ENCODE data around the gene ZNF337. TPM values are rescaled to one million over a fixed set of nuclear protein-coding genes. Genes with fewer than 3 reads are reported as not detected.
"Not testable (repeated sequence)": the region's sequence is repeated elsewhere in the genome, so short reads cannot be mapped to it uniquely, and the experiment has no call there.

ZNF337 gene
- total RNA-seq, 2 donors from 2014 or later, result 10.2 to 13.7 TPM

DNA sequence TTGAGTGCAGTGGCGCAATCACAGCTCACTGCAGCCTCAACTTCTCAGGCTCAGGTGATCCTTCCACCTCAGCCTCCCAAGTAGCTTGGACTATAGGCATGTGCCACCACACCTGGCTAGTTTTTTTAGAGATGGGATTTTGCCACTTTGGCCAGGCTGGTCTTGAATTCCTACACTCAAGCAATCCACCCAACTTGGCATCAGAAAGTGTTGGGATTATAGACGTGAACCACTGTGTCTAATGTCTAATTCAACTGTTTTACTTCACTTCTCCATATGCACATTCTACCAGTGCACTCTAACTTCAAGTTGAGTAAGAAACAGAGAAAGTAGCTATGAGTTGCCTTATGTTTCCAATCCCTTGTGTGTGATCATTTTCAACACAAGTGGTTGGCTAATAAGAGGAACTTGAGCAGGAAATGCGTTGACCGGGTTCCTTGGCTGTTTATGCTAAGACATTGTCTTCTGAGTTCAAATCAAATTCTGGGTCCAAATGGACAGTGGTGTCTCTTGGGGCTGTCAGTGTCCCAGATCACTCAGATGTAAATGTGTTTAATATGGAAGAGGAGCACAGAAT is 23.9 kb downstream of the ZNF337 start:
- TF ChIP-seq, protein P1, sequence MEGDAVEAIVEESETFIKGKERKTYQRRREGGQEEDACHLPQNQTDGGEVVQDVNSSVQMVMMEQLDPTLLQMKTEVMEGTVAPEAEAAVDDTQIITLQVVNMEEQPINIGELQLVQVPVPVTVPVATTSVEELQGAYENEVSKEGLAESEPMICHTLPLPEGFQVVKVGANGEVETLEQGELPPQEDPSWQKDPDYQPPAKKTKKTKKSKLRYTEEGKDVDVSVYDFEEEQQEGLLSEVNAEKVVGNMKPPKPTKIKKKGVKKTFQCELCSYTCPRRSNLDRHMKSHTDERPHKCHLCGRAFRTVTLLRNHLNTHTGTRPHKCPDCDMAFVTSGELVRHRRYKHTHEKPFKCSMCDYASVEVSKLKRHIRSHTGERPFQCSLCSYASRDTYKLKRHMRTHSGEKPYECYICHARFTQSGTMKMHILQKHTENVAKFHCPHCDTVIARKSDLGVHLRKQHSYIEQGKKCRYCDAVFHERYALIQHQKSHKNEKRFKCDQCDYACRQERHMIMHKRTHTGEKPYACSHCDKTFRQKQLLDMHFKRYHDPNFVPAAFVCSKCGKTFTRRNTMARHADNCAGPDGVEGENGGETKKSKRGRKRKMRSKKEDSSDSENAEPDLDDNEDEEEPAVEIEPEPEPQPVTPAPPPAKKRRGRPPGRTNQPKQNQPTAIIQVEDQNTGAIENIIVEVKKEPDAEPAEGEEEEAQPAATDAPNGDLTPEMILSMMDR (IDR thresholded peaks at IDR 0.05), result no peak
- TF ChIP-seq POLR2A (IDR thresholded peaks at IDR 0.05), result no peak
- intact Hi-C loops (cut with DNase I), result no loop called here
- DNase-seq, result no peak
- ATAC-seq, result no peak
- Histone ChIP-seq H3K27me3 (no peaks in the 10 kb centered on the region), H3K4me1 (no peaks in the 10 kb centered on the region), H3K27ac (no peak overlapping the region), H3K4me3 (no peak overlapping the region), H3K9me3 (no peaks in the 10 kb centered on the region), H3K36me3 (replicated peaks in 1 of 2; ENCODE audit: insufficient read depth in 1 of 2, low read depth in 2 of 2) (peaks cover 6 to 19% of the 10 kb centered on the region in 2 donors)
- WGBS, 2 donors, result 85 to 97% methylated on average over 4 of the region's 4 CpGs

DNA sequence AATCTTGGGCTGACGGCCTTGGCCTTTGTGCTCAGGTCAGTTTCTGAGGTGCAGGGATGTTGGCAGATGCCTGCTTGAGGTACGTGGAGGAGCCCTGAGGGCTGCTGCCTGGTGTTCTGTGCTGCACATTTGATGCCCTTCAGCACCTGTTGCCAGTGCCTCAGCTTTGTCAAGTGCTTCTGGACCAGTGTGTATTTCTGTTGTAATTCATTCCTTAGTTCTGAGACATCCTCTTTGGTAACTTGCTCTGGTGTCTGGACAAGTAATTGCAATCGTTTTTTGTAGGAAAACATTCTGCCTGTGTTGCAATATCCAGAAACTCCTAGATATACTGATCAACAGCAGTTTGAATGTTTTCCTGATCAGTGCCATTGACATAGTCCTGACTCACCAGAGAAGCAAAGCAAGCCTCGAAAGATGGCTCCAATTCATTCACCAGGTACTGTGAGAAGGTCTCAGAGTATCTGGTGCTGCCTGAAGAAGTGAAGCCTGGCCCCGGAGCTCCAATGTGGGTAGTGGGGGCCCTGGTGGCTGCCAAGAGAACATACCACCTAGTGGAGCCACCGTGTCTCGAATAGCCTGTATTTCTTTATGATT is 26.7 kb downstream of the ZNF337 start:
- no peak for ATAC-seq
- peaks cover 0 to 2% of the 10 kb centered on the region in 2 donors for H3K36me3 ChIP-seq (replicated peaks in 1 of 2; ENCODE audit: insufficient read depth in 1 of 2, low read depth in 2 of 2)
- H3K4me1 ChIP-seq, result no peaks in the 10 kb centered on the region
- WGBS, 2 donors, result 74 to 79% methylated on average over 7 of the region's 7 CpGs
- H3K27ac ChIP-seq, result no peak overlapping the region
- TF ChIP-seq POLR2A (IDR thresholded peaks at IDR 0.05), result no peak
- TF ChIP-seq, protein P1 (IDR thresholded peaks at IDR 0.05), result no peak
- no peaks in the 10 kb centered on the region for H3K27me3 ChIP-seq
- DNase-seq, result no peak
- intact Hi-C loops (cut with DNase I), result no loop called here
- H3K9me3 ChIP-seq, result no peaks in the 10 kb centered on the region
- H3K4me3 ChIP-seq, result no peak overlapping the region

DNA sequence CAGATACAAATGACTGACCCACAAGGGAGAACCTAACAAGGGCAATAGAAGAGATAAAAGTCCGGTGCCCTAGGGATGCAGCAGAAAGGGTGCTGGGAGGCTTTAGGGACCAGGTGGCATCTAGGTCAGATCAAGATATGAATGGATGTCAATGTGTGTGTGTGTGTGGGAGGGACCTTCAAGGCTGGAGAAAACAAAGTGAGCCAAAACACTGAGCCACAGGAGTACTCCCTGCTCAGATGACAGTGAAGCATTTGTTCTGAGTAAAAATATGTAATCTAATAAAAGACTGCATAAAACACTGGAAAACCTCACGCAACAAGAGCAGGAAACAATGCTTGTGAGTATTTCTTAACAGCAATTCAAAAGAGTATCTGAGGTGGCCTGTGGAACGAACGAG is 28.2 kb downstream of the ZNF337 start:
- Histone ChIP-seq H3K4me3 (no peak overlapping the region), H3K27me3 (no peaks in the 10 kb centered on the region), H3K27ac (no peak overlapping the region), H3K4me1 (no peaks in the 10 kb centered on the region), H3K36me3 (replicated peaks in 1 of 2; ENCODE audit: insufficient read depth in 1 of 2, low read depth in 2 of 2) (no peaks in the 10 kb centered on the region), H3K9me3 (no peaks in the 10 kb centered on the region)
- ATAC-seq, result no peak
- WGBS, 2 donors, result 71 to 76% methylated on average over 4 of the region's 4 CpGs
- TF ChIP-seq POLR2A (IDR thresholded peaks at IDR 0.05), result no peak
- TF ChIP-seq, protein P1 (IDR thresholded peaks at IDR 0.05), result no peak
- no peak for DNase-seq
- intact Hi-C loops (cut with DNase I), result no loop called here

DNA sequence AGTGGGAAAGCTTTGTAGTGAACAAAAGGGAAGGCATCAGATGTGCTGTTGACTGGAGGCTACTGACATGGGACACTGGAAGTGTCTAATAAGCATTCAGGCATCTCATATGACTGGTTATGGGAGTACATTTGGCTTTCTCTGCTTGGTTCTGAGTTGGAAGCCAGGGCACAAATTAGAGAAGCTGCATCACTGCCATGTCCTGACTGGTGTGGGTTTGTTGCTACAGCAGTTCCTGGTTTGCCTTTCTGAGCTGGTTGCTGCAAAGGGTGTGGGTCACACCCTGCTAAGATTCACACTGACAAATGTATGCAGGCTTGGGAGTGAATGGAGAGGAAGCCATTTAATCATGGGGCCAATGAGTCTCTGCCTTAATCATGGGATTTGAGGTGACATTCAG is 36.7 kb downstream of the ZNF337 start:
- intact Hi-C loops (cut with DNase I), result no loop called here
- Histone ChIP-seq H3K9me3 (no peaks in the 10 kb centered on the region), H3K27ac (no peak overlapping the region), H3K36me3 (replicated peaks in 1 of 2; ENCODE audit: insufficient read depth in 1 of 2, low read depth in 2 of 2) (no peaks in the 10 kb centered on the region), H3K4me3 (no peak overlapping the region), H3K27me3 (no peaks in the 10 kb centered on the region), H3K4me1 (no peaks in the 10 kb centered on the region)
- DNase-seq (no peak), ATAC-seq (no peak)
- no peak for TF ChIP-seq POLR2A (IDR thresholded peaks at IDR 0.05)
- TF ChIP-seq, protein P1 (IDR thresholded peaks at IDR 0.05), result no peak

DNA sequence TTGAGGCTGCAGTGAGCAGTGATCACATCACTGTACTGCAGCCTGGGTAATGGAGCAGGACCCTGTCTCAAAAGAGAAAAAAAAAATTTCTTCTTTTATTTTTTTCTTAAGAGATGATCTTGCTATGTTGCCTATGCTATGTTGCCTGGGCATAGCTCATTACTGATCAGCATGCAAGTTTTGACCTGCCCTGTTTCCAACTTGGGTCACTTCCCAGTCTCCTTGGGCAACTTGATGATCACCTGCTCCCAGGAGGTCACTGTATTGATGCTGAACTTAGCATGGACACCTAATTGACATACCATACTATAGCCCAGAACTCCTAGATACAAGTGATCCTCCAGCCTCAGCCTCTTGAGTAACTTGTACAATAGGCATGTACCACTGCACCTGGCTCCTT is 42.2 kb downstream of the ZNF337 start:
- Histone ChIP-seq H3K36me3 (replicated peaks in 1 of 2; ENCODE audit: insufficient read depth in 1 of 2, low read depth in 2 of 2) (no peaks in the 10 kb centered on the region), H3K9me3 (no peaks in the 10 kb centered on the region), H3K4me1 (no peaks in the 10 kb centered on the region), H3K4me3 (no peak overlapping the region), H3K27ac (no peak overlapping the region), H3K27me3 (no peaks in the 10 kb centered on the region)
- TF ChIP-seq, protein P1 (IDR thresholded peaks at IDR 0.05), result no peak
- TF ChIP-seq POLR2A (IDR thresholded peaks at IDR 0.05), result no peak
- no peak for DNase-seq
- ATAC-seq, result no peak
- intact Hi-C loops (cut with DNase I), result no loop called here

DNA sequence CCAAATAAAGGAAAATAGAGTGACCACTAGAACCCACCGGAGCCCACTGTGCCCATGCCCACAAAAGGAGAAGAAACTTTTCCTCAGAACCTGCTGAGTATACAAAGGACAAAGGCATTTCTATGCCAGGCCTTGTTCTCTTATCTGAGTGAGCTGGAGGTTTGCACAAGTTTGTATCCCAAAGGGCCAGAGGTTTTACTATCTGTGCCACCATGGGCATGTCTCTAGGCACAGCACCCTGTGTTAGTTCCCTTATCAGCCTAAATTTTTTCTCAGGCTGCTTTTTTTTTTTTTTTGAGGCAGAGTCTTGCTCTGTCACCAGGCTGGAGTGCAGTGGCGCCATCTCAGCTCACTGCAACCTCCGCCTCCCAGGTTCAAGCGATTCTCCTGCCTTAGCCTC is 43.8 kb downstream of the ZNF337 start:
- DNase-seq; H3K27me3 ChIP-seq; H3K36me3 ChIP-seq (replicated peaks in 1 of 2; ENCODE audit: insufficient read depth in 1 of 2, low read depth in 2 of 2); H3K4me3 ChIP-seq; H3K4me1 ChIP-seq; H3K9me3 ChIP-seq; ATAC-seq; intact Hi-C loops (cut with DNase I); H3K27ac ChIP-seq: not testable (repeated sequence)
- 92 to 100% methylated on average over 4 of the region's 4 CpGs for WGBS, 2 donors
